HepG2 (cell line): Measurements from ENCODE around the gene MAP2K7. TPM values are rescaled to one million over a fixed set of nuclear protein-coding genes. Genes with fewer than 3 reads are reported as not detected.

Source experiments
- ATAC-seq: fragments of 200-7000 bp; cut with Tn5 transposase; 3 replicates; pipeline ENCODE4 v1.9.1; 2020; ENCODE audit warnings: mild to moderate bottlenecking, moderate library complexity
- BruUV-seq: library from RNA; stranded (reverse); fragments of 400-500 nt; replicated peaks from 2 replicates; lab custom pipeline; 2021; lab: Mats Ljungman, UMichigan
- CTCF ChIA-PET: fragments of 300-600 bp; formaldehyde crosslinking; extraction: SDS; loops from one replicate; lab custom pipeline; 2021; ENCODE audit warnings: low total read pairs, inconsistent platforms, low intra/inter-chr PET ratio; lab: Yijun Ruan, JAX
- POLR2A ChIA-PET: fragments of 350-600 bp; sonication (Branson Sonifier 250); formaldehyde crosslinking; loops from one replicate; lab custom pipeline; 2020; ENCODE audit warnings: antibody characterized with exemption, inconsistent platforms; lab: Yijun Ruan, JAX
- DNase-seq: peaks from one replicate; pipeline ENCODE4 v3.0.0-alpha.2; 2015; ENCODE audit warnings: low spot score
- FAIRE-seq: peaks from 3 replicates; lab custom pipeline; 2011; peaks lifted over from hg19 to GRCh38; lab: Jason Lieb, UNC
- H2AFZ ChIP-seq: one replicate; pipeline ENCODE4 v1.6.1; 2011; ENCODE audit warnings: low read length, inconsistent platforms
- H3K27ac ChIP-seq: fragments of 300-600 bp; 3 replicates; pipeline ENCODE4 v1.8.0; 2011; ENCODE audit warnings: mixed run types, mild to moderate bottlenecking, mixed read lengths, low read length, inconsistent platforms; ENCODE audit not compliant: insufficient read depth; ENCODE audit errors: extremely low read length
- H3K27me3 ChIP-seq, 2 experiments: fragments of 200-600 bp in 1 of 2; 2 replicates in 1 of 2; 3 replicates in 1 of 2; pipeline versions ENCODE4 v1.6.0 to v1.8.0; 2011; ENCODE audit warnings: low read length in 2 of 2, mild to moderate bottlenecking in 2 of 2, moderate library complexity in 2 of 2, inconsistent platforms in 1 of 2; ENCODE audit not compliant: insufficient read depth in 2 of 2, control insufficient read depth in 1 of 2
- H3K36me3 ChIP-seq, 2 experiments: fragments of 200-600 bp in 1 of 2; replicated peaks in 1 of 2; 2 replicates in 1 of 2; 3 replicates in 1 of 2; pipeline versions ENCODE4 v1.5.1 to v1.8.0; 2011; ENCODE audit warnings: low read length in 2 of 2, inconsistent platforms in 1 of 2; ENCODE audit not compliant: insufficient read depth in 2 of 2, control insufficient read depth in 1 of 2
- H3K4me1 ChIP-seq: 2 replicates; pipeline ENCODE4 v1.5.1; 2012; ENCODE audit warnings: low read length, inconsistent platforms; ENCODE audit not compliant: insufficient read depth
- H3K4me2 ChIP-seq: 2 replicates; pipeline ENCODE4 v1.6.0; 2011; ENCODE audit warnings: low read depth, low read length, inconsistent platforms
- H3K4me3 ChIP-seq, 3 experiments: fragments of 200-600 bp in 1 of 3; sonication (generic), shearing (Covaris generic) in 1 of 3; replicated peaks in 1 of 3; 2 replicates each; pipeline ENCODE4 v1.5.1; 2011 to 2016; ENCODE audit warnings: low read length in 3 of 3, inconsistent platforms in 2 of 3, low read depth in 2 of 3, mild to moderate bottlenecking in 2 of 3, control low read depth in 1 of 3, mixed read lengths in 1 of 3; ENCODE audit not compliant: insufficient read depth in 1 of 3
- H3K79me2 ChIP-seq: one replicate; pipeline ENCODE4 v1.6.1; 2011; ENCODE audit warnings: low read length, inconsistent platforms; ENCODE audit not compliant: insufficient read depth
- H3K9ac ChIP-seq: 2 replicates; pipeline ENCODE4 v1.6.0; 2011; ENCODE audit warnings: mild to moderate bottlenecking, low read depth, low read length, inconsistent platforms; ENCODE audit not compliant: insufficient read depth
- H3K9me3 ChIP-seq: 2 replicates; pipeline ENCODE4 v1.5.1; 2012; ENCODE audit warnings: mild to moderate bottlenecking, low read length
- H4K20me1 ChIP-seq: 2 replicates; pipeline ENCODE4 v1.6.0; 2011; ENCODE audit warnings: inconsistent platforms, mild to moderate bottlenecking, low read length, moderate library complexity; ENCODE audit not compliant: insufficient read depth
- ATM ChIP-seq: fragments of 450-650 bp; IDR thresholded peaks from 2 replicates; pipeline ENCODE4 v1.7.1; 2017; ENCODE audit warnings: mild to moderate bottlenecking, borderline replicate concordance
- ZBTB38 ChIP-seq: sonication (generic); formaldehyde crosslinking; IDR thresholded peaks from 2 replicates; pipeline ENCODE4 v1.5.1; 2020; ENCODE audit warnings: mild to moderate bottlenecking, missing genetic modification reagents
- ZKSCAN1 ChIP-seq: fragments of 150-350 bp; IDR thresholded peaks from 2 replicates; pipeline ENCODE4 v1.6.1; 2014; ENCODE audit warnings: low read length
- ZNF7 ChIP-seq: IDR thresholded peaks from 2 replicates; pipeline ENCODE4 v1.6.1; 2016; ENCODE audit warnings: missing biosample characterization, missing genetic modification reagents
- WGBS: methylation state at CpG from one replicate; pipeline ENCODE4 v1.1.6; 2017; ENCODE audit warnings: low lambda C conversion rate; 5-methylcytosine and 5-hydroxymethylcytosine counted together
- in situ Hi-C: cut with HindIII; loops from 2 replicates; pipeline ENCODE4 v1.10.0; 2017; ENCODE audit warnings: low pct_unique_long_range_greater_than_20kb; ENCODE audit not compliant: extremely low pct_ligation_motif_present
- intact Hi-C: fragments of 100-400 bp; cut with micrococcal nuclease; formaldehyde crosslinking; loops from one replicate; pipeline ENCODE4 v1.10.0; 2022; ENCODE audit not compliant: unreplicated experiment
- polyA plus RNA-seq, 8 experiments: library from polyadenylated mRNA; depleted of rRNA in 3 of 8; stranded (reverse) in 7 of 8; unstranded in 1 of 8; fragments of >200 nt; fragmentation: Illumina TruSeq in 4 of 8; extraction: Trizol in 4 of 8; gene quantifications; 2 replicates each; pipeline versions ENCODE4 v1.2.1 to v1.2.3, GENCODE V29; 2011 to 2016; ENCODE audit warnings: low read depth in 4 of 8, missing spikeins in 1 of 8, mixed read lengths in 1 of 8; ENCODE audit not compliant: insufficient read depth in 1 of 8
- total RNA-seq, 5 experiments: library from RNA; depleted of rRNA; stranded (reverse); fragments of >200 nt; fragmentation: Illumina TruSeq; extraction: Trizol; gene quantifications; 2 replicates each; pipeline ENCODE4 v1.2.3, GENCODE V29; 2016; ENCODE audit warnings: low read depth in 1 of 5

MAP2K7 gene
- total and polyA plus RNA-seq, 2 of the 13 experiments (the other 11 are each of a cell fraction or from before 2014, with no cell fraction given), result 9.0 to 10.8 TPM

- H3K9ac ChIP-seq, result no peak overlapping the region
- ATAC-seq (no peak), DNase-seq (no peak), FAIRE-seq (no peak)
- H3K4me3 ChIP-seq, result no peak overlapping the region
- ChIA-PET CTCF (no interaction called here), POLR2A (interaction anchor here (1.1 to 1.4 kb wide), 2 partner anchors 10 to 57 kb away, joined by 3 read pairs; partner anchors contain the start of gene SNAPC2)
- no peak overlapping the region for H3K27ac ChIP-seq
- peak; percentile 86 for TF ChIP-seq ZBTB38 (CRISPR knock-in tag)
- TF ChIP-seq ZNF7, result no peak
- H3K4me1 ChIP-seq, result peaks cover 43% of the 10 kb centered on the region
- no peaks in the 10 kb centered on the region for H4K20me1 ChIP-seq
- no TSS peak for BruUV-seq
- no peaks in the 10 kb centered on the region for H3K36me3 ChIP-seq
- no peaks in the 10 kb centered on the region for H3K79me2 ChIP-seq
- WGBS, result 90% methylated on average over 32 of the region's 83 CpGs
- H2AFZ ChIP-seq, result no peak overlapping the region
- no peak overlapping the region for H3K4me2 ChIP-seq
- in situ Hi-C loops (no loop called here), intact Hi-C loops (no loop called here)
- H3K9me3 ChIP-seq, result no peaks in the 10 kb centered on the region
- H3K27me3 ChIP-seq, result no peaks in the 10 kb centered on the region
Observed at GRCh38 chr19:7863157-7863970, 40.3 kb upstream of the MAP2K7 start.

GRCh38 chr19:7863971-7864689 lies 39.5 kb upstream of the MAP2K7 start:
- H3K27me3 ChIP-seq, result no peaks in the 10 kb centered on the region
- ChIA-PET CTCF (no interaction called here), POLR2A (interaction anchor here (1.1 to 1.4 kb wide), 2 partner anchors 11 to 56 kb away, joined by 3 read pairs; partner anchors contain the start of gene SNAPC2)
- peak overlapping the region; percentile 68; the same call in 1 of the 2 replicates for H3K4me2 ChIP-seq
- intact Hi-C loops (no loop called here), in situ Hi-C loops (no loop called here)
- H4K20me1 ChIP-seq, result no peaks in the 10 kb centered on the region
- no peak for DNase-seq
- H3K79me2 ChIP-seq, result no peaks in the 10 kb centered on the region
- H3K9me3 ChIP-seq, result no peaks in the 10 kb centered on the region
- no peak overlapping the region for H3K27ac ChIP-seq
- no TSS peak for BruUV-seq
- no peak overlapping the region for H3K9ac ChIP-seq
- no peak for ATAC-seq
- no peak for FAIRE-seq
- peak overlapping the region in 1 of 3 experiments; percentile 27; a peak in 1 of 6 replicates for H3K4me3 ChIP-seq
- H2AFZ ChIP-seq, result no peak overlapping the region
- no peaks in the 10 kb centered on the region for H3K36me3 ChIP-seq
- TF ChIP-seq ZKSCAN1 (peak; percentile 51; the same call in 1 of the 2 replicates), ATM (no peak)
- peaks cover 44% of the 10 kb centered on the region for H3K4me1 ChIP-seq
- WGBS, result 76% methylated on average over 15 of the region's 21 CpGs
